Measurements from ENCODE around the gene CUTC.
"Not testable (repeated sequence)": the region's sequence is repeated elsewhere in the genome, so short reads cannot be mapped to it uniquely, and the experiment has no call there.

Gene CUTC

DNA sequence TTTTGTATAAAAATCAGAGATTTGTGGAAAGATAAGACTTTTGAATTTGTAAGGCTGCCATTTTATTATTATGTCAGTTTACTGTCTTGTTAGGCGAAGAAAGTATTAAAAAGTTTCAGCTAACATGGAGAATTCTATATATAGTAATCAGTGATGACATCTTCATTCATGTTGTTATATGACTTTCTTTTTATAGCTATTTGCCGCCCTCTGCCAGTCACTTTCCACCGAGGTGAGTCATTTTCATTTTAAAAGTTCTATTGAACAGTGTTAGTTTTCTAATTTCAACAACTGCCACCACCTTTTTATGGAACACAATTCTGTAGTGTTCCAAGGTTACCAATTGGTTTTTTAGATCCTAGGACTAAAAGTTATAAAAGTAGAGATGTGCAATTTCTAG, 11.8 kb downstream of the CUTC start:
- DNase-seq = no peak

DNA sequence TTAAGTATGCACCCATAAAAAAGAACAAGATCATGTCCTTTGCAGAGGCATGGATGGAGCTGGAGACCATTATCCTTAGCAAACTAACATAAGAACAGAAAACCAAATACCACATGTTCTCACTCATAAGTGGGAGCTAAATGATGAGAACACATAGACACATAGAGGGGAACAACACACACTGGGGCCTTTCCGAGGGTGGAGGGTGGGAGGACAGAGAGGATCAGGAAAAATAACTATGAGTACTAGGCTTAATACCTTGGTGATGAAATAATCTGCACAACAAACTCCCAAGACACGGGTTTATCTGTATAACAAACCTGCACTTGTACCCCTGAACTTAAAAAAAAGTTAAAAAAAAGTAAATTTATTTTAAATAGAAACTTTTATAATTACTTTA, 14.1 kb downstream of the CUTC start:
- DNase-seq = not testable (repeated sequence)

GRCh38 chr10:99748823-99749451, 16.9 kb downstream of the CUTC start:
- DNase-seq = no peak

GRCh38 chr10:99750641-99751040, 18.6 kb downstream of the CUTC start:
- DNase-seq = no peak

DNA sequence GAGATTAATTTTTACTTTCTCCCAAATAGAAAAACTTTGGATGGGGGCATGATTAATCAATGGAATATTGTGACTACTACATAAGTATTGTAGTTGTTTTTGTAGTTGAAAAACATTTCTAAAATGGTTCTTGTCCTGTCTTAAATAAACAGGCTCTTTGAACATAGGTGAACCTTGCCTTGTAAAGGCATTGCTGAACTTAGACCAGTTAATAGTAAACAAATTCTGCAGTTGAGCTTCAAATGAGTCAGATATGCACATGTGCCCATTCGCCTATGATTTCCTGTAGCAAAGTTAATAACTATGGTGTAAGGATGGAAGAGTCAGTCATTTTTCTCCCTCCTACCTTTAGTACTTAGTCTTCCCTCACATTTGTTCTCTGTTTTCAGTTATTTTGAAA, 22.6 kb downstream of the CUTC start:
- no peak for DNase-seq

GRCh38 chr10:99756159-99756558, 24.1 kb downstream of the CUTC start:
- DNase-seq = no peak

- no peak for DNase-seq
Measured at GRCh38 chr10:99758211-99758891, 26.3 kb downstream of the CUTC start.

GRCh38 chr10:99760321-99760720, 28.3 kb downstream of the CUTC start:
- DNase-seq = no peak

- no peak for DNase-seq
Measured at GRCh38 chr10:99761365-99761764, 29.3 kb downstream of the CUTC start.

GRCh38 chr10:99765672-99766301, 33.8 kb downstream of the CUTC start:
- DNase-seq = no peak

DNA sequence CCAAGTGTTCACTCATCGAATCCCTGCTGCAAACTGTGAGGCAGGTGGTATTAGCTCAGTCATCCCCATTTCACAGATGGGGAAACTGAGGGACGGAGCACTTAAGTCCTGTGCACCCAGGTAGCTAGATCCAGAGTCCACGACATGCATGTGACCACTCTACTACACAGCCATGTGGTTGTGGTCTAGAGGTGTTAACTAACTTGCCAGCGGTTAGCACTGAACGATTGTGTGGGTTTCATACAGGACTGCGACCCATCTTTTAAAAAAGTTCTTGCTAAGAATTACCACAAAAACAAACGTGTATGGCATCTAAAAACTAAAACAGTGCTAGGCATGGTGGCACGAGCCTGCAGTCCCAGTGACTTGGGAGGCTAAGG, 34.3 kb downstream of the CUTC start:
- DNase-seq = no peak

- DNase-seq = no peak
Measured at GRCh38 chr10:99767901-99768300, 35.9 kb downstream of the CUTC start.

DNA sequence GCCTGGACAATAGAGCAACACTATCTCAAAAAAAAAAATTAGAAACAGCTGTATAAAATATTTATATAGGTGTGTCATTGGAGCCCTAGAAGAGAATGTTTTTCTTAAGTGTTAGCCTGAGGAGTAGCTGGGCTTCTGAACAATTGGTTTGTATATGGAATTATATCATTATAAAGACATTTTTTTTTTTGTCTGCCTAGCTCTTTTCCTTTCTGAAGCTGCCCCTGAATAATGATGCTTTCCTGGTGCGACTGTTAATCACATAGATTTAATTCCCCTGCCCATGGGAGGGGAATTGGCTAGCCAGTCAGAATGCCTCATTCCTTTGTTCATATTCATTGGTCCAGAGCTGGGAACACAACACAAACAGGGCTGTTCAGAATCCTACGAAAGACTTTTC, 36.5 kb downstream of the CUTC start:
- DNase-seq = no peak

DNA sequence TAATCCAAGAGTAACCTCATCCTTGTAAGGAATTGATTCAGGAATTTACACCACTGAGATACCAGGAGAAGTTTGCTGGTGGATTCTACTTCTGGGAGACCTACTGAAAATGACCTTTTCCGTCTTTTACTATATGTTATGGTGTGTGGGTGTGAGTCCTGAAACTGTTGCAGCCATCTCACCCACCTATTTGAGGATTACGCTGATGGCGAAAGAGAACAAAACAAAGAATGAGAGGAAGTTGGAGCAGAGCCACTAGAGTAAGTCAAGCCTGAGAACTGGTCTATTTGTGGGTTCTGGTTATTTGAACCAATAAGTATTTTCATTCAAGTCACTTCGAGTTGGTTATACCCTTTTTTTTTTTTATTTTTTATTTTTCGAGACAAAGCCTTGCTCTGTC, 37.7 kb downstream of the CUTC start:
- no peak for DNase-seq

DNA sequence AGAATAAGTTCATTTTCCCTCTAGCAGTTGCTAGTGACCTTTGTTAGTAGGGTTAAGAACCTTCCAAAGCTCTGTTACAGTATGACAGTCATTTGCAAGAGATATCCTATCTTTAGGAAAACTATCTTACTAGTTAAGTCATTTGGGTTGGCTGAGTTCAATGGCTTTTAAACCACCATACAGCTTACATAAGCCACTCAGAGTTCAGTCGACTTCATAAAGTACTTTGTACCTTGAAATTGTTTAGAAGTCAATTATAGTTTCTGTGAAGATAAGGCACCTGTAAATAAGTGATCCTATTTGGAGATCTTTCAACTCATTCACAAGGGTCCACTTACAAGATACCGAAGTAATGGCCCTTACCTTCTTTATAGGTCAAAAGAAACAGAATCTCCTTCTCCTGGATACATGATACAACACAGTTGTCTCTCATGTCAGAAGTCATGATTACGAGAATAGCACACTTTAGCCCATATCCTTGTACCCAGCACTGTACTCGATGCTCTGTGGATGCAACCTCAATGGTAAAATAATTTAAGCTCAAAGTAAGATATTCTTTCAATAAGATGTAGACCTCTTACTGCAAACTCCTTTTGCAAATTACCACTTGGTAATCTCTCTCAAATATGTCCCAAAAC, 38.5 kb downstream of the CUTC start:
- no peak for DNase-seq

DNA sequence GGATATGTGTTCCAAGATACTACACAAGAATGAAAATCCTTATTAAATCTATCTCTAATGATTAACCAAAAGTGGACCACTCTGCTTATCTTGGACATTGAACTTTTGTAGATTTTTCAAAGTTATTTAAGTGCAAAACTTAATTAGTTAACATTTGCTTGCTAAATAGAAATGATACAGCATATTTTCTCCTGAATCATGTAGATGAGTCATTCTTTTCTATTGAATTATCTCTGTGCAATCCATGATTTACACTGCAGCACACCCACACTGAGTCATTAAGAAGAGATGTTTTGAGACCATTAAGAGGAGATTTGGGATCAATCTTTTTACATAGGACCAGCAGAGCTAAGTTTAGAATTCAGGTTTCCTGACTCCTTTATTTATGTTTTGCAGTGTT, 43.8 kb downstream of the CUTC start:
- DNase-seq = no peak

DNA sequence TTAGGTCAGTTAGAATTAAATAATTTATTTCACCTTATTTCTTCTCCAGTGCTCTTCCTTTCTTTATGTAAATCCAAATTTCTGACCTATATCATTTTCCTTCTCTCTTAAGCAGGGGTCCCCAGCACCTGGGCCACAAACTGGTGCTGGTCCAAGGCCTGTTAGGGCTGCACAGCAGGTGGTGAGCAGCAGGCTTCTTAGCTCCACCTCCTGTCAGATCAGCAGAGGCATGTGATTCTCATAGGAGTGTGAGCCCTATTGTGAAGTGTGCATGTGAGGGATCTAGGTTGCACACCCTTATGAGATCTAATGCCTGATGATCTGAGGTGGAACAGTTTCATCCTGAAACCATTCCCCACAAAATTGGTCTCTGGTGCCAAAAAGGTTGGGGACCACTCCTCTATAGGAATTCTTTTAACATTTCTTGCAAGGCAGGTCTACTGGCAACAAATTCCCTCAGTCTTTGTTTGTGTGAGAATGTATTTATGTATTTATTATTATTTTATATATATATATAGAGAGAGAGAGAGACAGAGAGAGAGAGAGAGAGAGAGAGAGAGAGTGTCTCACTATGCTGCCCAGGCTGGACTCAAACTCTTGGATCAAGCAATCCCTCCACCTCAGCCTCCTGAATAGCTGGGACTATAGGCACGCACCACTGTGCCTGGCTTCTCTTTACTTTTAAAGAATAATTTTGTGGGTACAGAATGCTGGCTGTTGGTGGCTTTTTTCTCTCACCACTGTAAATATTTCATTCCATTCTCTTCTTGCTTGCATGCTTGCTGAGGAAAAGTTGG, 46.1 kb downstream of the CUTC start:
- DNase-seq = no peak

- no peak for DNase-seq
Measured at GRCh38 chr10:99779335-99779734, 47.3 kb downstream of the CUTC start.

DNA sequence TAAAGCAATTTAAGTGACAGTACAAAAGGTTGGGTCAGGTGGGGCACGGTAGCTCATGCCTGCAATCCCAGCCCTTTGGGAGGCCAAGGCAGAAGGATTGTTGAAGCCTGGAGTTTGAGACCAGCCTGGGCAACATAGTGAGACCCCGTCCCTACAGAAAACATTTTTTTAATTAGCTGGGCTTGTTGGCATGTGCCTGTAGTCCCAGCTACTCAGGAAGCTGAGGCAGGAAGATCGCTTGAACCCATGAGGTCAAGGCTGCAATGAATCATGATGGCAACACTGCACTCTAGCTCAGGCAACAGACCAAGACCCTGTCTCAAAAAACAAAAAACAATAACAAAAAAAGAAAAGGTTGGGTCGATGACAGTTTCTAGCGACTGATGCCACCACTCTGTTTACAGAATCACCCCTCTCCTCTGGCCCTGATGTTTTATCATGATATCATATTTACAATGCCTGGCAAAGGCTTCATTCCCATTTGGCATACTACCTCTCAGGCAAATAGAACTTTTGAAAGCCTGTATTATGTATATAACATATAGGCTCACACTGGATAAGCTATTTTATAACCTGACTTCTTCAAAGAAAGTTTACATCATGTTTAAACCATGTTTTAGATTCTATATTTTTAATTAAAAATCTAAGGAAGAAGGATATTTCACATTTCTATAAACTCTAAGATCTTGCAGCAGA, 49.8 kb downstream of the CUTC start:
- no peak for DNase-seq

DNA sequence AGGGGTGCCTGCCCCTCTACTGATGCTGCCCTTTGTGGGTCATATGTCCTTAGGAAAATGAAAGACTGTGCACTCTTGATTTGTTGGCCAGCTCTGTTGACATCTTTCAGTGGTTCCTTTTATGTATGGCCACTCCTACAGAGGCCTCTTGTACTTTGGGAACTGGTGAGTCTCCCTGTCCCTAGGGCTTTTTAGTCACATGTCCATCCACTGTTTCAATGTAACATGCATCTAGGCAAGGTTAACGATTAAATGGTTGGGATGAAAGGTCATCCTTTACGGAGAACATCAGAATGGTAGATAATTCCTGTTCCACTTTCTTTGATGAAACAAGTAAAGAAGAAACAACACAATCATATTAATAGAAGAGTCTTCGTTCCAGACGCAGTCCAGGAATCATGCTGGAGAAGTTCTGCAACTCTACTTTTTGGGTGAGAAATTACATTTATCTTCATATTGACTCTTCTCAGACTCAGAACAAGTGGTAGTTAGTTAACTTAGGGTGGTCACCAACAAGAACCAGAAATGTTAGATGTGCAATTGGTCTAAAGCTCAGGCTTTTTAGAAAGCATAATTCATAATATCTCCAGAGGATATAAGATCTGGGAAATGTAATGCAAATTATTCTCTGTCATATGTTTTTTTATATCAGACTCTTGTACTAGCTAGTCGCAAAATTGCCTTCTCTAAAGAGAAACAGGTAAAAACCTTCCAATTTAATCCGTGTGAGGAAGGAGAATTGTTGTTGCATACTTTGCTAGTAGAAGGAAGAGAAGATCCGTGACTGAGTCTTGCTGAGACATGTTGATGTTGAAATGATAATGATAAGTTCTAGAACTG, 50.6 kb downstream of the CUTC start, which contains the start of gene ABCC2:
ABCC2 (plus strand) TSS at position 194 of the 840 bp plus-strand sequence; CDS start at position 399, 205 bp downstream.
- DNase-seq = no peak

DNA sequence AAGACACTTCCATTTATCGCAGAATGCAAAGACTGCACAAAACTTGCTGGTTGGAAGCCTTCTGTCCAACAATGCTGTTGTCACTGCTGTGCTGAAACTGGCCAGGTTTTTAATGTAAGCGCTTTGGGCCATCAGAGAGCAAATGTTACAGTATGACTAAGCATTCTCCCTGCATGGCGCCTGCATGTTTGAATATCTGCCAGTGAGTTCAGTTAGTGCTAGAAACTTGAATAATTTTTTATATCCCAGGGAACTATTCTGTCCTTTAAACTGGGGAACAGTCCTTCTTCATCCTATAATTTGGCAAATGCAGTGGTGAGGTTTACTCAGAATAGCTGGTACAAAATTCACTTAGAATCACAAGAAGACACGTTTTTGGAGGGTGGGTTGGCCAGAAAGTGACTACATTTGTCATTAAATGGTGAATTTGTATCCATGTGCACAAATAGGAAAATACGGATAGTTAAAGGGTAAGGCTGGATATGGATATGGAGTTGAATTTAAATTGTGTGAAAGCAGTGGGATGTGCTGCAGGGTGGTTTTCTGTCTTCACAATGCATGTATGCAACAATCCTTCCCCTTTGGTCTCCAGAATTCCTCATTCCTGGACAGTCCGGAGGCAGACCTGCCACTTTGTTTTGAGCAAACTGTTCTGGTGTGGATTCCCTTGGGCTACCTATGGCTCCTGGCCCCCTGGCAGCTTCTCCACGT, 52.1 kb downstream of the CUTC start:
- DNase-seq = no peak

Data from retina (tissue), 1 donor.